ENCODE measurements around the gene EPN2.

The EPN2 gene

DNA sequence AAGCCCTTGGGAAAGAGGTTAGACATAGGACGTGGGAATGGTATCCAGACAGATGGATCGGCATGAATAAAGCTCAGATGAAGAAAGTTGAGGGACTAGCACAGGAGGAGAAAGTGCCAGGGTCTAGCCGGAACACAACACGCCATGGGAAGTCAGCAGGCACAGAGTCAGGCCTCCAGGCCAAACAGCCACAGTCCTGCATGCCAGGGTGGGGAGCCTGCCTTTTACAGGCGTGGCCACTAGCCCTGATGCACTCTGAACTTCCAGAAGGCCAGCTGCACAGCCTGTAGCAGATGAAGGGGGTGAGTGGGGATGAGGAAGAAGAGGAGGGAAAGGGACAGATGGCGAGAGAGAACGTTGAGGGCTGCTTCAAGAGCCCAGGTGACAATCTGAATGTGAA is 120.2 kb downstream of the EPN2 start:
- TF ChIP-seq FOXP2 (optimal IDR thresholded peaks at IDR 0.05; ENCODE audit: borderline replicate concordance, extremely low read depth, extremely low read length, insufficient read depth) (no peak), POLR2AphosphoS5 (IDR thresholded peaks at IDR 0.05; ENCODE audit: low read depth, low read length) (no peak), SIN3A (IDR thresholded peaks at IDR 0.05; ENCODE audit: borderline replicate concordance, insufficient read depth, low read length) (no peak), TAF1 (IDR thresholded peaks at IDR 0.05; ENCODE audit: borderline replicate concordance, insufficient read depth, low read length) (no peak)
- TF ChIP-seq, protein P1, sequence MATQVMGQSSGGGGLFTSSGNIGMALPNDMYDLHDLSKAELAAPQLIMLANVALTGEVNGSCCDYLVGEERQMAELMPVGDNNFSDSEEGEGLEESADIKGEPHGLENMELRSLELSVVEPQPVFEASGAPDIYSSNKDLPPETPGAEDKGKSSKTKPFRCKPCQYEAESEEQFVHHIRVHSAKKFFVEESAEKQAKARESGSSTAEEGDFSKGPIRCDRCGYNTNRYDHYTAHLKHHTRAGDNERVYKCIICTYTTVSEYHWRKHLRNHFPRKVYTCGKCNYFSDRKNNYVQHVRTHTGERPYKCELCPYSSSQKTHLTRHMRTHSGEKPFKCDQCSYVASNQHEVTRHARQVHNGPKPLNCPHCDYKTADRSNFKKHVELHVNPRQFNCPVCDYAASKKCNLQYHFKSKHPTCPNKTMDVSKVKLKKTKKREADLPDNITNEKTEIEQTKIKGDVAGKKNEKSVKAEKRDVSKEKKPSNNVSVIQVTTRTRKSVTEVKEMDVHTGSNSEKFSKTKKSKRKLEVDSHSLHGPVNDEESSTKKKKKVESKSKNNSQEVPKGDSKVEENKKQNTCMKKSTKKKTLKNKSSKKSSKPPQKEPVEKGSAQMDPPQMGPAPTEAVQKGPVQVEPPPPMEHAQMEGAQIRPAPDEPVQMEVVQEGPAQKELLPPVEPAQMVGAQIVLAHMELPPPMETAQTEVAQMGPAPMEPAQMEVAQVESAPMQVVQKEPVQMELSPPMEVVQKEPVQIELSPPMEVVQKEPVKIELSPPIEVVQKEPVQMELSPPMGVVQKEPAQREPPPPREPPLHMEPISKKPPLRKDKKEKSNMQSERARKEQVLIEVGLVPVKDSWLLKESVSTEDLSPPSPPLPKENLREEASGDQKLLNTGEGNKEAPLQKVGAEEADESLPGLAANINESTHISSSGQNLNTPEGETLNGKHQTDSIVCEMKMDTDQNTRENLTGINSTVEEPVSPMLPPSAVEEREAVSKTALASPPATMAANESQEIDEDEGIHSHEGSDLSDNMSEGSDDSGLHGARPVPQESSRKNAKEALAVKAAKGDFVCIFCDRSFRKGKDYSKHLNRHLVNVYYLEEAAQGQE (IDR thresholded peaks at IDR 0.05; ENCODE audit: insufficient read depth in 1 of 2, low read depth in 2 of 2, low read length in 2 of 2), result no peak

DNA sequence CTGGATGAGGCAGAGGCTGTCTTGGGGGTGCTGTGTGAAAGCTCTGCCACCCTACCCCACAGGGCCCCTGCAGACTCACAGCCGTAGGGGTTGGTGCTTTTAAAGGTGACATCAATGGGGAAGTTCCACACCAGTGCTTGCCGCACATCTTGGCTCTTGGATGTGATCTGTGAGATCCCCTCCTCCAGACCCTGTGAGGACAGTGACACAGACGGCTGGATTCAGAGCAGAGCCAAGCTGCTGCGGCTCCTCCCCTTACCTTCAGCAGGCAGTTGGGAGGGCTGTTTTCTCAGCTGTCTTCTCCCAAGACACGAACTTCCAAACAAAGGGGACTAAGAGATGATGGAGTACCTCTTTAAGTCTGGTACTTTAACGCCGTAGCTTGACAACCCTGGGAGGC is 120.6 kb downstream of the EPN2 start:
- TF ChIP-seq, protein P1 (IDR thresholded peaks at IDR 0.05; ENCODE audit: insufficient read depth in 1 of 2, low read depth in 2 of 2, low read length in 2 of 2), result no peak
- TF ChIP-seq TAF1 (IDR thresholded peaks at IDR 0.05; ENCODE audit: borderline replicate concordance, insufficient read depth, low read length) (no peak), POLR2AphosphoS5 (IDR thresholded peaks at IDR 0.05; ENCODE audit: low read depth, low read length) (no peak), FOXP2 (optimal IDR thresholded peaks at IDR 0.05; ENCODE audit: borderline replicate concordance, extremely low read depth, extremely low read length, insufficient read depth) (no peak)

DNA sequence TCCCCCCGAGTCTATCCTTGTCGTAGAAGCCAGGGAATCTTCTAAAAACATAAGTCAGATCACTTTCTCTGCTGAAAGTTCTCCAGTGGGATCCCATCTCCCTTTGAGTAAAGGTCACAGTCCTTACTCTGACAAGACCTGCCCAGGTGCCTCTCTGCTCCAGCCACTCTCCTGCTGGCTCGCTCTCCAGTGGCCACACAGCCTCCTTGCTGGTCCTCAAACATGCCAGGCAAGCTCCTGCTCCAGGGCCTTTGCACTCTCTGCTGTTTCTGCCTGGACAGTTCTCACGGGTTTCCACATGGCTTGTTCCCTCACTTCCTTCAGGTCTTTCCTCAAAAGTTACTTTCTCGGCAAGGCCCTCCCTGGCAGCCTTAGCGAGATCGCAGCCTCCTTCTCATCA is 122.0 kb downstream of the EPN2 start:
- TF ChIP-seq POLR2AphosphoS5 (IDR thresholded peaks at IDR 0.05; ENCODE audit: low read depth, low read length) (no peak), TAF1 (IDR thresholded peaks at IDR 0.05; ENCODE audit: borderline replicate concordance, insufficient read depth, low read length) (no peak), SIN3A (IDR thresholded peaks at IDR 0.05; ENCODE audit: borderline replicate concordance, insufficient read depth, low read length) (no peak), FOXP2 (optimal IDR thresholded peaks at IDR 0.05; ENCODE audit: borderline replicate concordance, extremely low read depth, extremely low read length, insufficient read depth) (no peak)
- TF ChIP-seq, protein P1 (IDR thresholded peaks at IDR 0.05; ENCODE audit: insufficient read depth in 1 of 2, low read depth in 2 of 2, low read length in 2 of 2), result no peak

DNA sequence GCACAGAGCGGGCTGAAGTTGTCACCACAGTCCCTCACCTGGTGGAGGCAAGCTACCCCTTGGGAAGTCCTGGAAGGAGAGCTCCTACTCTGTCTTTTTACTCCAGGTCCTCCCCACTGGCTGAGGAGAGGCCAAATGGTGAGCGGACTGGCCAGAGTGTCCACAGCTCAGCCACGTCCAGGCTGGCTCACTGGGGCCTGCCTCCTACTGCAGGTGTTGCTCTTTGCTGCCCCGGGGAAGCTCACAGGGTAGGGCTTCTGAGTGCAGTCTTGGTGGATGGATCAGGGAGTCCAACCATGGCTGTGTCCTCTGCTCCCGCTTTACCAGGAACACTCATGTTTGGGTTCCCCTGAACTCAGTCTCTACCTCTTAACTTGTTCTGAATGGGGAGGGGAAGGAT is 122.7 kb downstream of the EPN2 start:
- TF ChIP-seq POLR2AphosphoS5 (IDR thresholded peaks at IDR 0.05; ENCODE audit: low read depth, low read length), result no peak
- TF ChIP-seq SIN3A (IDR thresholded peaks at IDR 0.05; ENCODE audit: borderline replicate concordance, insufficient read depth, low read length), result no peak
- no peak for TF ChIP-seq TAF1 (IDR thresholded peaks at IDR 0.05; ENCODE audit: borderline replicate concordance, insufficient read depth, low read length)
- TF ChIP-seq FOXP2 (optimal IDR thresholded peaks at IDR 0.05; ENCODE audit: borderline replicate concordance, extremely low read depth, extremely low read length, insufficient read depth), result no peak
- TF ChIP-seq, protein P1 (IDR thresholded peaks at IDR 0.05; ENCODE audit: insufficient read depth in 1 of 2, low read depth in 2 of 2, low read length in 2 of 2), result no peak

DNA sequence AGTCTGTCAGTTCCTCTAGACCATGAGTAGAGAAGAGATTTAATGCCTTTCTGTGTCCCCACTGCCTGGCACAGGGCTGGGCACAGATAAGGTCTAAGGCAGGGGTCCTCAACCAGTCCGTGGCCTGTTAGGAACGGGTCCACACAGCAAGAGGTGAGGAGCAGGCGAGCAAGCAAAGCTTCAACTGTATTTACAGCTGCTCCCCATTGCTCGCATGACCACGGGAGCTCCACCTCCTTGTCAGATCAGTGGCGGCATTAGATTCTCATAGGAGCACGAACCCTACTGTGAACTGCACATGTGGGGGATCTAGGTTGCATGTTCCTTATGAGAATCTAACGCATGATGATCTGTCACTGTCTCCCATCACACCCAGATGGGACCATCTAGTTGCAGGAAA is 123.6 kb downstream of the EPN2 start:
- TF ChIP-seq, protein P1 (IDR thresholded peaks at IDR 0.05; ENCODE audit: insufficient read depth in 1 of 2, low read depth in 2 of 2, low read length in 2 of 2), result no peak
- TF ChIP-seq FOXP2 (optimal IDR thresholded peaks at IDR 0.05; ENCODE audit: borderline replicate concordance, extremely low read depth, extremely low read length, insufficient read depth) (no peak), TAF1 (IDR thresholded peaks at IDR 0.05; ENCODE audit: borderline replicate concordance, insufficient read depth, low read length) (no peak)
